GM12865 (cell line): ENCODE data around the gene CPTP.

Experiments used
- DNase-seq: peaks from one replicate; pipeline ENCODE4 v3.0.0; 2010; ENCODE audit warnings: low read depth
- H3K4me3 ChIP-seq: 2 replicates; pipeline ENCODE4 v1.5.1; 2011; ENCODE audit warnings: mild to moderate bottlenecking, low read depth, low read length, control low read depth
- CTCF ChIP-seq: IDR thresholded peaks from 2 replicates; pipeline ENCODE4 v1.5.1; 2011; ENCODE audit warnings: low read length, control low read depth, low read depth, inconsistent platforms; ENCODE audit not compliant: insufficient read depth; ENCODE audit errors: missing control alignments

Gene CPTP

GRCh38 chr1:1322952-1323351 lies 1.6 kb upstream of the CPTP start:
- H3K4me3 ChIP-seq, result no peak overlapping the region
- TF ChIP-seq CTCF, result no peak
- no peak for DNase-seq

GRCh38 chr1:1324084-1324523 lies 498 bp upstream of the CPTP start:
- TF ChIP-seq CTCF, result no peak
- peak overlapping the region; percentile 83 for H3K4me3 ChIP-seq
- DNase-seq, result no peak

DNA sequence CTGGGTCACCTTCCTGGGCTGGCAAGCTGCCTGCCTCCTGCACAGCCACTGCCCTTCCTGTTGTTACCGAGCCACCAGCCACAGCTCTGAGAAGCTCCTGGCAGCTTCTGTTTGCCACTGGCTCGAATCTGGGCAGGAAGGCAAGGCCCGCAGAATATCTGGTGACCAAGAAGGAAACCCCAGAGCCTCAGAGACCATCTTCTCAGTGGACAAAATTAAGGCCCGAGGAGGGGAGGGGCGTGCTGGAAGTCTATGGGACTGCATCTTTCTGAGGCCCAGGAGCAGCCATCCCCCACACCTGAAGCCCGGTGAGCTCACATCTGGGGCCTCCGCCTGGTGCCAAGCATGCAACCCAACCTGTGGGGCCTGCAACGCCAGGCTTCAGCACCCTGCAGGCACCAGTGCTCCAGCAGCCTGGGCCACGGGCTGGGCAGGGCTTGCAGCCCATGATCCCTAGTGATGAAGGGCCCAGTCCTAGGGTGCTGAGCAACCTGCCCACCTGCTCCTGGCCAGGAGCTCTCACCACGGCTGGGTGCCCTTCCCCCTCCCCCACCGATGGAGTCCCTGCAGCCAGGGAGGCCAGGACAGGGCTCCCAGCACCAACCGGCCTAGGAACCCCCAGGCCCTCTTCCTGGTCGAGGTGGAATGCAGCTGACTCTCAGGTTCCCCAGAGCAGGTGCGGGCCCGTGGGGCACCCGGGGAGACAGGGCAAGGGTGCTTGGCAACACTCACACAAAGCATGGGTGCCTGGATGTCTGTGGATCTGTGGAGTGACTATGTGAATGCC lies 879 bp downstream of the CPTP start:
- H3K4me3 ChIP-seq, result peak overlapping the region; percentile 92
- no peak for TF ChIP-seq CTCF
- no peak for DNase-seq

DNA sequence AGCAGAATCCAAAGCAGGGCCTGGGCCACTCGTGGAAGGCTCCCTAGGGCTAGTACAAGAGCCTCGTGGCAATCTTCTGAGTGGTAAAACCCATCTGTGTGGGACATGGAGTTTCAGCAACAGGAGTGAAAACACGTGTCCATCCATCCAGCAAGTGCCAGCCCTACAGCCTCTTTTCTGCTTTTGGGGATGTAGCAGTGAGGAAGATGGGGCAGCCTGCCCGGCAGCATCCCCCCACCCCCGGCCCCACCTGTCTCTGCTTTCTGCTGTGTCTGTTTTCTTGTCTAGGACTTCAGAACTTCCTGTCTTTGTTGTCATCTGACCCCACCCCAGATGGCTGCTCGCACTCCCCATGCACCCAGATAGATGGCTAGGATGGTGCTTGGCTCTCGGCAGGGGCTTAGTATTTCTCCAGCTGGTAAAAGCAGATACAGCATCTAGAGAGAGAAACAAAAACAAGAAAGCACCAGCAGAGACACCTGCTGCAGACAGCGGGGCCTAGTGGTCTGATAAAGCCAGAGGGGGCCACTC lies 1.5 kb downstream of the CPTP start:
- H3K4me3 ChIP-seq, result peak overlapping the region; percentile 92; the same call in 1 of the 2 replicates
- DNase-seq, result no peak
- TF ChIP-seq CTCF, result no peak

- no peak for TF ChIP-seq CTCF
- no peak for DNase-seq
- H3K4me3 ChIP-seq, result no peak overlapping the region
Measured at GRCh38 chr1:1327291-1327690, 2.7 kb downstream of the CPTP start.

GRCh38 chr1:1328254-1328653 lies 3.7 kb downstream of the CPTP start:
- H3K4me3 ChIP-seq, result no peak overlapping the region
- no peak for TF ChIP-seq CTCF
- no peak for DNase-seq
